HG03469 (cell line): ENCODE measurements around the gene TRIM42.

Experiments
- ATAC-seq: cut with Tn5 transposase; IDR thresholded peaks from one replicate; pipeline ENCODE4 v1.9.1; 2021; ENCODE audit warnings: mild to moderate bottlenecking, moderate library complexity, moderate number of reproducible peaks; ENCODE audit not compliant: unreplicated experiment

TRIM42 gene

DNA sequence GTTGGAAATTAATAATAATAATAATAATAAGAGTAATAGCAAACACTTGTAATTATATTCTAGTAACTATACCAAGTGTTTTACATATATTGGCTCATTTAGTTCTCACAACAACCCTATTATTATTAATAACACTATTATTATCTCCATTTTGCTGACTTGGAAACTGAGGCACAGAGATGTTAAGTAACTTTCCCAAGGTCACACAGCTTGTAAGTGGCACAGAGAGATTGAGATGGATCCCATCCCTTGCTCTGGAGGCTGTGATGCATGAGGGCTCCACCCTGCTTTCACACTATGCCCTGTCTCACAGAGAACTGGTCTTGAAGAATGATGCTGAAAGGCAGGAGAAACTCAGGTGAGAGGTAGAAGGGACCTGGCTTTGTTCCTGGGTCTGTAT, 31.9 kb downstream of the TRIM42 start:
- no peak for ATAC-seq

DNA sequence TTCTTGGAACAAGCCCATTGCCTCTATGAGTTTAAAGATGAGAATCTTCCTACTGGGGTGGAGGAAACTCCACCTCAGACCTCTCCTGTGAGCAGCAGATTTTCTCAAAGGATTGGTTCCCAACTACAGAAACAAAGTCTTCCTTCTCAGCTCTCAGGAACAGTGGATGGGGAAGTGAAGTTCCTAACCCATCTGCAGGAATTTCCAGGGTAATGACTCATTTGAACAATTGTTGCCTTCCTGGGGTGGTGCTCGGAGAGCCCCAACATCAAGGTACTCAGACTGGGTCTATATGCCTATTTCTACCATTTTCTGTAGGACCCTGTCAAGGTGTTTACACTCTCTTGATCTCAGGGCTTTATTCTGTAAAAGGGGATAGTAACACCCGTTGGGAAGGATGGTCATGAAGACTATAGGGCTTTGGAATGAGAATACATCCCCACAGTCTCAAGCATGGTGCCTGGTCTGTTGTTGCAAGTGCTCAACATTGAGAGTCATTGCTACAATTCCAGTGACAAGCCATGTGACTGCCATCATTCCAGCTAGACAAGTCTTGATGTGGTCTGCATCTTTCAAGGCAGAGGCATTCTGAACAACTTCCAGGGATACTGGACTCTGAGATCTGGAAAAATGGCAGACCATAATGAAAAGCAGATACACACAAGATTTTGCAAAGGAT, 33.0 kb downstream of the TRIM42 start:
- ATAC-seq = no peak

DNA sequence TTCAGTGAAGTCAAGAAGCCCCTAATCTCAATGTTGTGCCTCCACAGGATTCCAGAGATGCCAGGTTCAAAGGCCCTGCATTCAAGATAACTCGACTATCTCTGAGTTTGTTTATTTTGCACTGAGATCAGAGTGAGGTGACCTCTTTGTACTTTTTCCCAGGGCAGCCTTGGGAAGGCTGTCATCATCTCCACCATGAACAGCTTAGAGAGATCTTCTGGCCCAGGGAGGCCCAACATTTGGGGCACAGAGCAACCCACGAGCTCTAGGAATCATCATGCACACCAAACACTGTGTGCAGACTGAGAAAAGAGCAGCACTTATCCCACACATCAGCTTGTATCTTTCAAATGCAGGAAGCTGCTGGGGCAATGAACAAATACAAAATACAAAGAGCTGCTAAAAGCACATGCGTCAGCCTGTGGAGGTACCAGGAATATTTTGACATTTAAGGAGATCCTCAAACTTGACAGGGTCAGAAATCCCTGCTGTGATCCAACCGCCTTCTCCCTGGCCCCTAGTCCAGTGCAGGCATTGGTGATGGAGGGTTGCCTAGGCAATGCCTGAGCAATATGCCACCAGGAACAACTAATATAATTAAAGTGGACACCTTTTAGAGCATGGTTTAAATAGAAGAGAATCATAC, 33.6 kb downstream of the TRIM42 start:
- ATAC-seq = no peak

DNA sequence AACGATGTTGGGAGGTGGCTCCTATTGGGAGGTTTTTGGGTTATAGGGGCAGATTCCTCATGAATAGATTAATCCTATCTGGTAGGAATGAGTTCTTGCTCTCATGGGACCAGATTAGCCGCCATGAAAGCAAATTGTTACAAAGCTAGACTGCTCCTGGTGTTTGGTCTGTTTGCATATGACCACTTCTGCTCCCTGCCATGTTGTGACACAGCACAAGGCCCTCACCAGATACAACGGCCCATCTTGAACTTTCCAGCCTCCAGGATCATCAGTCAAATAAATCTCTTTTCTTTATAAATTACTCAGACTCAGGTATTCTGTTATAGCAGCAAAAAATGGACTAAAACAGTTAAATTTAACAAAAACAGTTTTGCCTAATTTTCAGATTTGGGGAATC, 34.4 kb downstream of the TRIM42 start:
- ATAC-seq = no peak

DNA sequence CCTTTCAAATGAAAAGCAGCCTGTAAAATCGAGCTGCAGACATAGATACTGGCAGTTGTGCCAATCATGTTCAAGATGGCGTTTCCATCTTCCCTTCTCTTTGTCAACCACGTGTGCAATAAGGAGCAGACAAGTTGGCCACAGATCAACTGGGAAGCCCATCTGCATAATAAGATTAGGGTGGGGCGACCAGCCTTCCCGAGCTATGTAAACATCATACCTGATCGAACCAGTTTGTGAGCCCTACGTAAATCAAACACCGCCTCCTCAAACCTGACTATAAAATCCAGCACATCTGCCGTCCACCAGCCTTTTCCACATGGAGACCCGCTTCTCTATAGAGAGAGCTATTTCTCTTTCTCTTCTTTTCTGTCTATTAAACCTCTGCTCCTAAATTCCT, 37.2 kb downstream of the TRIM42 start:
- no peak for ATAC-seq

DNA sequence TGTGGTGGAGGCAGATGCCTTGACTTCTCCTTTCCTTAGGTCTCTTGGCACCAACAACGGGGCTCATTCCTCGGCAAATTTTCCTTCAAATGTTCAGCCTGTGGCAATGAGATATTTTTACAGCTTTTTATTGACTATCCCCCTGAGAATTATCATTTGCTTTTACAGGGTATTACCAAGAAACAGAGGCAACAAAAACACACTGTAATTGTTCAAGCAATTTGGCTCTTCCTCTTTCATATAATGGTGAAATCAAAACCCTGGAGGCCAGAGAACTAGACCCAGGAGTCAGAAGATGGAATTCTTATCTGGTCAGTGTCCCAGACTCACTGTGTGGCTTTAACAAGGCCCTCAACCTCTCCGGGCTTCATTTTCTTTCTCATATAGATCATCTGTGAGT, 40.1 kb downstream of the TRIM42 start:
- ATAC-seq = no peak

DNA sequence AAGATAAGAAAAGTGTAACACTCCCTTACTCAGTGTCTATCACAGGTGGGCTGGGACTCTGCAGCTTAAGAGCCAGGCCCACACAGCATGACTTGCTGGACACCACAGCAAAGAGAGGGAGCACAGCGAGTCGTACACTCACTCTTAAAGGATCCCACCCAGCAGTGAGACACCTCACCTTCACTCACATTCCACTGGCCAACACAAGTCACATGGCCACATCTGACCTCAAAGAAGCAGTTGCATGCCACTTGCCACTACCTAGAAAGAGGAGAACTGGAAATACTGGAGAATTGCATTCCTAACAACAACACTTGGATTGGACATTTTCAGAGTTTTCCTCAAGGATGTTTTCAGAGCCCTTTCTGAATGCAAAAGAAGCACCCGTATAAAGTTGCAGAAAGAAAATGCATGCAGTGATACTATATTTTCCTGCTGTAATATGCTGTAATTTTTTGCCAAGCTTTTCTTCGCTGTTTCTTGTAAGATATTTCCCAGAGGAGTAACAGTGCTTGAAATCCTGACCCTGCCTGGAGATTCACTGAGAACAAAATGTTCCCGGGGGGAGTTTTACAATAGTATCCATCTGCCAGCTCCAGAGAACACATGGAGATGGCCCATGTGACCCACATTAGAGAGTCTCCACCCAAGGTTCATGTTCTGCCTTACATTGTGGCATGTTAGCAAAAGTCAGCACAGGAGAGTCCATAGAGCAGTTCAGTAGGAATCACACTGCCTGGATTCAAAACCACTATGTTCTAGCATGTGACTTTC, 42.2 kb downstream of the TRIM42 start:
- ATAC-seq = no peak

DNA sequence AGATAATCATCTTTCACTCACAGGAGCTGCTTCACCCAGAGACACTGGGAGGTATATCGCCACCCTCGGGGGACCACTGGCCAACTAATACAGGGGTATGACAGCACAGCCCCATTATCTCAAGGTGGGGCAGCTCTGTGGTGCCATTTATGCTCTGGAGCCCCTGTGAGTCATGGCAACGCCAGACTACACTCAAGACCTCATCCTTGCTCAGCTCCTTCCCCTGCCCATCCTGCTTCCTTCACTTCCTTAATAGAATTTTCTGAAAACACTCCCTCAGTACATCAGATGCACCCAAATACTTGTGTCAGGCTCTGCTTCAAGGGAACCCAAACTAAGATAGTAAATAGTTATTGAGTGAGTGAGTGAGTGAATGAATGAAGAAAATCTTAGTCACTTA, 45.7 kb downstream of the TRIM42 start:
- no peak for ATAC-seq

DNA sequence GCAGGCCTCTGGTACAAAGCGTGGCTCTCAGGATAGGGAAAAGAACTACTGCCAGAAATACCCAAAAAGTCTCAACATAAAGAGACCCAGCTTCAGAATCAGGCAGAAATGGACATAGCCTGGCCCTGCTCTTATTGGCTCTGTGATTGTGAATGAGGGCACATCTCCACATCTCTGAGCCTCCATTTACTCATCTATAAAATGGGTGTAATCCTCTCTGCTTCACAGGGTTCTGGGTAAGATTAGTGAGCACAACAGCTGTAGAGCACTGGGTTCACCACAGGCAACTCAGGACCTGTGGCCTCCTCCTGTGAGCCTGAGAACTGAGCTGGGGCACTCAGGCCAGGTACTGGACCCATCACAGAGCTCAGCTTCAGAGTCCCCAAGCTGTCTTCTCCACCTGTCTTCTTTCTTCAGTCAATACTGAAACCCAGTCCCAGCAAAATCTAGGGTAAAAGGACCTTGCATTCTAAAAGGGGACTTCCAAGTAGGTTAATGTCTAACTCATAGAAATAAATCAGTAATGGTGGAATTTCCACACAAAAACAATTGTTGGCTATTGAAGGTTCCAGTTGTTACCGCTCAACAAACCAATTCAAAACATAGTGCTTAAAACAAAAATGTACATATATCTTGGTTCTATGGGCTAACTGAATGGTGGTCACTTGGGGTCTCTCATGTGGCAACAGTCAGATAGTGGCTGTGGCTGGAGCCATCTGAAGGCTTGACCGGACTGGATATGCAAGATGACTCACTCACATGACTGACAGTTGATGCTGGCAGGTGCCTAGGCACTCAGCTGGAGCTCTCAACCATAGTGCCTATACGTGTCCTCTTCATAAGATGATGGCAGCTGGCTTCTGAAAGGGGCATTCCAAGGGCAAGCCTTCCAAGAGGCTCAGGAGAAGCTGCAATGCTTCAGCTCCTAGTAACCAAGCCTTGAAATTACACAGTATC, 47.3 kb downstream of the TRIM42 start:
- peak; percentile 53 for ATAC-seq

DNA sequence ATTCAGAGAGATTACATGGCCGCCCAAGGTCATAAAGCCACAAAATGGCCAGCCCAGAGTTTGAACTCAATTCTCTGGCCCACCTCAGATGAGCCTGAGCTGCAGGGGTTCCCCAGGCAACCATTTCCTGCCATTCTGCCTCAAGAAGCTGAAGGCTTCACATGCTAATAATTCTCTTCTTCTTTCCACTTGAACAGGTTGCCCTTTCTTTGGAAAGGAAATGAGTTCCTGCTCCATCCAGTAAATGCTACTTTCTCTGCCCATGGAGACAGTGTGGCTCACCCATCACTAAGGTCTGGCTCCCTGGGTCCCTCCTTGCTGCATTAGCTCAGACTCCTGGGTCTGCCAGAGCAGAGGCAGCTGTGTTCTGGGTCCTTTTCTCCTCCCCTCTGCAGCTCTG, 48.2 kb downstream of the TRIM42 start:
- no peak for ATAC-seq

DNA sequence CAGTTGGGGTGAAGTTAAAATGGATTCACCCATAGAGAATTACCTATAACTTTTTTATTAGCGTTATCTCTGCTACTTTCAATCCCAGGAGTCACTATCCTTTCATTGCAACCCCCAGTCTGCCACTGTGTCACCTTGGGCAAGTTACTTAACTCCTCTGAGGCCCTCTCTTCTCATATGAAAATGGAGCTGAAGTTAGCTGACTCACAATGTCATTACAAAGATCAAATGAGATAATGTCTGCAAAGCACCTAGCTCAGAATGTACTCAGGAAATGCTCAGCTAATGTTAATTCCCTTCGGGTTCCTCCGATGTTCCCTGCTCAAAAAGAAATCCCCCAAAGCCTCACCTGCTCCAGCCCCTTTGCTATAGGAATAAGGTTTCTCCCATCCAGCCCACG, 50.0 kb downstream of the TRIM42 start:
- no peak for ATAC-seq

DNA sequence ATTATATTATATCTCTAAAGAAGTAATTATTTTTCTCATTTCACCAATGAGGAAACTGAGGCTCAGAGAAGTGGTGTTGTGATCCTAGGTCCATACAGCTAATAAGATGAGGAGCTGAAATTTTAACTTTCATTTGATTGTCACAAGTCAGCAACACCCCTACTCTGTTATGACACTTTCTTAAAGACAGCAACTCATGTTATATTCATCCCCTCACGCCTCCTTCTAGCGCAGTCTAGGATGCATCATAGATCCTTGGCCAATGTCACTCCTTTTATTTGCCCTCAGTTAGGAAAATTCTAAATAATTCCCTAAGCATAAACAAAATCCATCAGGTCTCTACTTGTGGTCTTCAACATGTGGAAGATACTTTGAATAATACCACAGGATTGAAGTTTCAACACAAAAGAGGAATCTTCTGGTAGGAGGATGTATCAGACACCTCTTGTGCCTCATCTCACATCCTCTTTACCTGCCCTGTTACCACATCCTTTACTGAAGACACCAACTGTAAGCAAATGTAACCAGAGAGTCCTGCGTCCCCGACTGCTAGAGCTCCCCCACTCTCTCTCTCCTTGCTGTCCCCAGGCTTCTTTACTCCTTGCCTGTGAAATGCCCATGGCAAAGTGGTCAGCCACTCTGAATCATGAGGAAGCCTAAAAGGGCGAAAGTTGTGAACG, 53.7 kb downstream of the TRIM42 start:
- peak; percentile 86 for ATAC-seq

DNA sequence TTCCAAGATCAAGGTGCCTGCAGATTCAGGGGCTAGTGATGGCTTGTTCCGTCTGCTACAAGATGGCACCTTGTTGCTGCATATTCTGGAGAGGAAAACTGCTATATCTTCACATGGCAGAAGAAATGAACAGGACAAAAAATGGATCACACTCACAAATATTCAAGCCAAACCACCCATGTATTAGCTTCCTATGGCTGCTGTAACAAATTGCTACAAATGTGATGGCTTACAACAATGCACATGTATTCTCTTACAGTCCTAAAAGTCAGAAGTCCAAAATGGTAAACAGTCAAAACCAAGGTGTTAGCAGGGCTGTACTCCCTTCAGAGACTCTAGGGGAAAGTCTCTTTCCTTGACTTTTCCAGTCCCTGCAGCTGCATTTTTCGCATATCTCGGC, 55.8 kb downstream of the TRIM42 start:
- no peak for ATAC-seq

DNA sequence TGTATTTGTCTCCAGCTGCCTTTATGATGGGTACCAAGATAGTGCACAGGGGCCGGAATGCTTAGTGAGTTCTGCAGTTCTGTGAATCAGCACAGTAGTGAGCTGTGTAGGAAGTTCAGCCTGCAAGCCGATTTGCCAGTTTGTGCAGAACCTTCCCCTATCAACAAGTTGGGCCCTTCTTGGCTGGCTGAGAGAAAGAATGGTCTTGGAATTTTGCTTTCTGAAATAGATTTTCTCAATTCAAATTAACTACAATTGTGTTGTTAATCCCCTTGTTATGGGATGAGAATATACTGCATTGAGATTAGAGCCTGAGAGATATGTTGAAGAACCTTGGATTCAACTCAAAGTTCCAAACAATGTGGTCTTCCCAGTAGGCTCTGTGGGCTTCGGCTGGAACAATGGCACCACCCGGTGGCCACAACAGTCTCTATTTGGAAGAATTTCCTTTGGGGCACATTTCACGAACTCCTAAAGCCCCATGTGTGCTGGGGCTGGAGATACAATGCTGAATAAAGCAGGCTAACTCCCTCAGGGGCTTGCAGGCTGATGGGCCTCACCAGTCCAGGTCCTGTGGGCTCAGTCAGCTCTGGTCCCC, 59.1 kb downstream of the TRIM42 start:
- no peak for ATAC-seq

DNA sequence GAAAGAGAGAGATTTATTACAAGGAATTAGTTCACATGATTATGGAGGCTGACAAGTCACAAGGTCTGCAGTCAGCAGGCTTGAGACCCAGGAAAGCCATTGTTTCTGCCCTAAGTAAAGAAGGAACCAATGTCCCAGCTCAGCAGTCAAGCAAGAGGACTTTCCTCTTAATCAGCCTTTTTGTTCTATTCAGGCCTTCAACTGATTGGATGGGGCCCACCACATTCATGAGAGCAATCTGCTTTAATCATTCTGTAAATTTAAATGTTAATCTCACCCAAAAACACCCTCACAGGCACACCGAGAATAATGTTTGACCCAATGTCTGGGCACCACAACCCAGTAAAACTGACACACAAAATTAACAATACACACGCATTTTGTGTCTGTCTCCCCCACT, 64.3 kb downstream of the TRIM42 start:
- no peak for ATAC-seq

DNA sequence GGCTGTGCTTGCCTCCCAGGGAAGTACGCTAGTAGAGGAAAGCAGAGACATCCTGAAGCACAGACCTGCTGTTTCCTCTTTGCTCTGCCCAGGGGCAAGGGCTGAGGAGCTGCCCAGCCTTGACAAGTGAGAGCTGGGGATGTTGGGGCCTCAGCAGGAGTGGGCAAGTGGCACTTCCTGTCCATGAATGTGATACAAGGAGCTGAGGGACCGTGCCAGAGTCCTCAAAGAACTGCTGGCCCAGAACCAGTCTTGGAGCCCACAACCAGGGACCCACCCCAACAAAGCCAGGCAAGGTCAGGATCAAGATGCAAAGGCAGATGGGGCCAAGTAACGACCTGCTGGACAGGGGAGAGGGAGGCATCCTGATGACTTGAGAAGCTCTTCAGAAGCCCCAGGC, 70.3 kb downstream of the TRIM42 start:
- no peak for ATAC-seq

DNA sequence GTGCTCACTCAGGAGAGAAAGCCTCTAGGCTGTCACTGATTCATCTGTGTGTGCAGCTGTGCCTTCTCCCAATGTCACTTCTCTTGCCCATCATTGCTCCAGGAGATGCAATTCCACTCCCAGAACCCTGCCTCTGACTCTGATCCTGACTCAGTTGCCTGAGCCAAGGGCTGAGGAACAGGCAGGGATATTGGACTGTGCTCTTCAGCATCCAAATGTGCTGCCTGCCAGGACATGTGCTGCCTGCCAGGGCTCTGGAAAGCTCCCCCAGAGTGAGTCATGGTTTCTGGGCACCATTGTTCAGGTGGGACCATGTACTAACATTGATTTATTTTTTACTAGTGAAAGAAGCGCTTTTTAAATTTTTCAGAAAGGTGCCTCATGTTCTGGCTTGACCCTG, 71.0 kb downstream of the TRIM42 start:
- ATAC-seq = no peak
